Measurements from ENCODE around the gene RRP15. TPM values are rescaled to one million over a fixed set of nuclear protein-coding genes. Genes with fewer than 3 reads are reported as not detected.

Gene RRP15
- total and polyA plus RNA-seq, 2 of the 8 experiments (the other 6 are each of a cell fraction or from before 2014, with no cell fraction given): 3.7 to 52.8 TPM

GRCh38 chr1:218317061-218317460 is 32.0 kb downstream of the RRP15 start:
- CTCF ChIA-PET (ENCODE audit: partially characterized antibody): interaction anchor here (1.3 to 1.4 kb wide), 2 partner anchors 18 to 57 kb away, joined by 4 read pairs; no protein-coding TSS in a partner anchor
- H3K9me3 ChIP-seq (ENCODE audit: insufficient read depth in 2 of 2, low read depth in 1 of 2, low read length in 1 of 2): no peaks in the 10 kb centered on the region
- no peak overlapping the region for H2AFZ ChIP-seq (ENCODE audit: low read length)
- H3K27me3 ChIP-seq (replicated peaks in 1 of 4; ENCODE audit: control insufficient read depth in 3 of 4, extremely low read depth in 1 of 4, insufficient read depth in 3 of 4, low read length in 3 of 4): no peaks in the 10 kb centered on the region
- no peak overlapping the region for H2AK5ac ChIP-seq (ENCODE audit: low read depth, low read length)
- no peak overlapping the region; the same call in 1 of the 2 replicates for H3K27ac ChIP-seq (ENCODE audit: low read depth, low read length)
- no peak overlapping the region for H2BK20ac ChIP-seq (ENCODE audit: low read length)
- H3K4me2 ChIP-seq (ENCODE audit: insufficient read depth in 1 of 2, low read depth in 2 of 2, low read length in 2 of 2): no peak overlapping the region
- H3K79me1 ChIP-seq (ENCODE audit: low read depth, low read length): no peaks in the 10 kb centered on the region
- peaks cover 0 to 2% (median 0%) of the 10 kb centered on the region in 4 experiments; a peak in 1 of 7 replicates for H3K4me1 ChIP-seq (replicated peaks in 1 of 4; ENCODE audit: control insufficient read depth in 3 of 4, insufficient read depth in 4 of 4, low read length in 3 of 4)
- DNase-seq (ENCODE audit: low read depth in 1 of 2, low spot score in 2 of 2) (no peak), FAIRE-seq (no peak)
- peaks cover 0 to 12% (median 3%) of the 10 kb centered on the region in 4 experiments; a peak in 3 of 8 replicates for H3K36me3 ChIP-seq (ENCODE audit: control insufficient read depth in 2 of 4, insufficient read depth in 4 of 4, low read length in 3 of 4)
- no peak overlapping the region for H3K18ac ChIP-seq (ENCODE audit: extremely low read depth, low read length)
- POLR2A ChIA-PET (ENCODE audit: partially characterized antibody): interaction anchor here (1.2 kb wide), 1 partner anchor 11 kb away, joined by 3 read pairs; no protein-coding TSS in a partner anchor
- no peak overlapping the region for H2BK5ac ChIP-seq (ENCODE audit: low read depth, low read length)
- H3K23ac ChIP-seq (ENCODE audit: insufficient read length): no peak overlapping the region
- WGBS, 2 experiments (ENCODE audit: extremely low coverage in 1 of 2, insufficient coverage in 1 of 2, insufficient read length in 1 of 2, insufficient replicate concordance in 2 of 2, low coverage in 1 of 2, low lambda C conversion rate in 2 of 2, missing lambda C conversion rate in 1 of 2): 94% methylated on average over 5 of the region's 5 CpGs; no CpG with 5 or more reads in 1 of the 2 experiments
- H4K5ac ChIP-seq (ENCODE audit: insufficient read length, low read depth, low read length): no peak overlapping the region
- no peak overlapping the region for H3K56ac ChIP-seq (replicated peaks; ENCODE audit: insufficient read length, low read depth, low read length)
- no peak overlapping the region for H3K9ac ChIP-seq (replicated peaks in 1 of 4; ENCODE audit: extremely low read depth in 1 of 4, low read depth in 3 of 4, low read length in 3 of 4)
- H2BK12ac ChIP-seq (ENCODE audit: low read depth, low read length): no peak overlapping the region
- H2BK15ac ChIP-seq (ENCODE audit: low read length): no peak overlapping the region
- no peaks in the 10 kb centered on the region for H3K23me2 ChIP-seq (ENCODE audit: low read depth, low read length)
- no peaks in the 10 kb centered on the region for H4K20me1 ChIP-seq (replicated peaks in 1 of 2; ENCODE audit: control insufficient read depth in 1 of 2, insufficient read depth in 2 of 2, low read length in 2 of 2)
- H3K14ac ChIP-seq (ENCODE audit: insufficient read length): no peak overlapping the region
- no peak overlapping the region for H2BK120ac ChIP-seq (replicated peaks; ENCODE audit: low read depth, low read length)
- H3K4ac ChIP-seq (replicated peaks; ENCODE audit: insufficient read length, low read depth, low read length): no peak overlapping the region
- H3K4me3 ChIP-seq (ENCODE audit: extremely low read depth in 1 of 4, insufficient read depth in 2 of 4, low read depth in 3 of 4, low read length in 4 of 4): no peak overlapping the region
- no peak overlapping the region for H4K8ac ChIP-seq (ENCODE audit: extremely low read depth, insufficient read depth, low read length)
- H4K91ac ChIP-seq (replicated peaks; ENCODE audit: insufficient read length, low read length): no peak overlapping the region
- no peaks in the 10 kb centered on the region; a peak in 1 of 4 replicates for H3K79me2 ChIP-seq (ENCODE audit: control insufficient read depth in 1 of 2, insufficient read depth in 2 of 2, low read length in 2 of 2)
- TF ChIP-seq EGR1 (IDR thresholded peaks at IDR 0.05; ENCODE audit: borderline replicate concordance, low read depth, low read length) (no peak), GTF2F1 (IDR thresholded peaks at IDR 0.05; ENCODE audit: borderline replicate concordance, low read depth, low read length) (no peak), SIN3A (conservative IDR thresholded peaks at IDR 0.05 in 1 of 2, IDR thresholded peaks at IDR 0.05 in 1 of 2; ENCODE audit: low read depth in 1 of 2, low read length in 2 of 2) (no peak), JUN (IDR thresholded peaks at IDR 0.05; ENCODE audit: low read depth, low read length) (no peak), ATF2 (IDR thresholded peaks at IDR 0.05; ENCODE audit: low read length) (no peak), PHF8 (conservative IDR thresholded peaks at IDR 0.05; ENCODE audit: low read depth, low read length) (no peak), CBX5 (IDR thresholded peaks at IDR 0.05; ENCODE audit: low read depth, low read length) (no peak), KDM4A (IDR thresholded peaks at IDR 0.05; ENCODE audit: low read depth, low read length, severe bottlenecking) (no peak)
- TF ChIP-seq, protein P1, sequence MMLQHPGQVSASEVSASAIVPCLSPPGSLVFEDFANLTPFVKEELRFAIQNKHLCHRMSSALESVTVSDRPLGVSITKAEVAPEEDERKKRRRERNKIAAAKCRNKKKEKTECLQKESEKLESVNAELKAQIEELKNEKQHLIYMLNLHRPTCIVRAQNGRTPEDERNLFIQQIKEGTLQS (IDR thresholded peaks at IDR 0.05; ENCODE audit: insufficient read depth, low read depth, low read length): no peak
- TF ChIP-seq, protein P2, sequence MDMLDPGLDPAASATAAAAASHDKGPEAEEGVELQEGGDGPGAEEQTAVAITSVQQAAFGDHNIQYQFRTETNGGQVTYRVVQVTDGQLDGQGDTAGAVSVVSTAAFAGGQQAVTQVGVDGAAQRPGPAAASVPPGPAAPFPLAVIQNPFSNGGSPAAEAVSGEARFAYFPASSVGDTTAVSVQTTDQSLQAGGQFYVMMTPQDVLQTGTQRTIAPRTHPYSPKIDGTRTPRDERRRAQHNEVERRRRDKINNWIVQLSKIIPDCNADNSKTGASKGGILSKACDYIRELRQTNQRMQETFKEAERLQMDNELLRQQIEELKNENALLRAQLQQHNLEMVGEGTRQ (IDR thresholded peaks at IDR 0.05; ENCODE audit: low read length): no peak

Measured in H1 (cell line).